HCT116 (cell line): ENCODE data around the gene MECP2.

Source experiments
- POLR2A ChIP-seq: IDR thresholded peaks from 2 replicates; pipeline ENCODE4 v1.7.0; 2011; ENCODE audit warnings: borderline replicate concordance; ENCODE audit not compliant: insufficient read depth, insufficient read length; ENCODE audit errors: extremely low read depth
- POLR2AphosphoS5 ChIP-seq: IDR thresholded peaks from 2 replicates; pipeline ENCODE4 v1.6.1; 2011; ENCODE audit warnings: mild to moderate bottlenecking, low read depth, low read length, moderate library complexity
- SP1 ChIP-seq: IDR thresholded peaks from 2 replicates; pipeline ENCODE4 v1.6.1; 2012; ENCODE audit warnings: low read depth
- TCF7L2 ChIP-seq: IDR thresholded peaks from 2 replicates; pipeline ENCODE4 v1.7.0; 2011; ENCODE audit warnings: borderline replicate concordance, inconsistent platforms; ENCODE audit not compliant: insufficient read depth, insufficient read length; ENCODE audit errors: extremely low read depth
- TF ChIP-seq, protein P1 (sequence below), 3 experiments: fragments of 200-600 bp in 1 of 3; sonication (generic) in 1 of 3; IDR thresholded peaks in 2 of 3; conservative IDR thresholded peaks in 1 of 3; 2 replicates each; pipeline ENCODE4 v1.5.1; 2012 to 2017; ENCODE audit warnings: low read depth in 2 of 3, low read length in 2 of 3, antibody characterized with exemption in 1 of 3, borderline replicate concordance in 1 of 3, control low read depth in 1 of 3, mild to moderate bottlenecking in 1 of 3, mixed read lengths in 1 of 3, mixed run types in 1 of 3, moderate library complexity in 1 of 3; ENCODE audit not compliant: insufficient read depth in 1 of 3
- TF ChIP-seq, protein P2 (sequence below): IDR thresholded peaks from 2 replicates; pipeline ENCODE4 v1.6.1; 2012

DNA sequence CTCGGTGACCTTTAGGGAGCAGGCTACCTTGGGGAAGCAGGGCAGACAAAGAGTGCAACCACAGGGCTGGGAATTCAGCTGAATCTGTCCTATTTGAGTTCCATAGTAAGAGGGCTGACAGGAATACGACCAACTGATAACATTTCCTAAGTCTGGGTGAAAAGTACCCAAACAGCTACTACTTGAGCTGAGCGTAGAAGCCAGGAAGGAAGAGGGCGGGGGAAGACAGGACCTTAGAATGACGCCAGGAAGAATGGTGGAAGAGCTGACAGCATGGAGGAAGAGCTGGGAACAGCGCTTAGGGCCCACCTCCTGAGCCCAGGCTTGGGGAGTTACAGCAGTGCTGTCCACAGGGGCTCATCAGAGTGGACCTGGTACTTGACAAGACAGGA is 14.4 kb downstream of the MECP2 start:
- TF ChIP-seq POLR2AphosphoS5 (no peak), TCF7L2 (no peak), POLR2A (no peak), SP1 (no peak)
- TF ChIP-seq, protein P1, sequence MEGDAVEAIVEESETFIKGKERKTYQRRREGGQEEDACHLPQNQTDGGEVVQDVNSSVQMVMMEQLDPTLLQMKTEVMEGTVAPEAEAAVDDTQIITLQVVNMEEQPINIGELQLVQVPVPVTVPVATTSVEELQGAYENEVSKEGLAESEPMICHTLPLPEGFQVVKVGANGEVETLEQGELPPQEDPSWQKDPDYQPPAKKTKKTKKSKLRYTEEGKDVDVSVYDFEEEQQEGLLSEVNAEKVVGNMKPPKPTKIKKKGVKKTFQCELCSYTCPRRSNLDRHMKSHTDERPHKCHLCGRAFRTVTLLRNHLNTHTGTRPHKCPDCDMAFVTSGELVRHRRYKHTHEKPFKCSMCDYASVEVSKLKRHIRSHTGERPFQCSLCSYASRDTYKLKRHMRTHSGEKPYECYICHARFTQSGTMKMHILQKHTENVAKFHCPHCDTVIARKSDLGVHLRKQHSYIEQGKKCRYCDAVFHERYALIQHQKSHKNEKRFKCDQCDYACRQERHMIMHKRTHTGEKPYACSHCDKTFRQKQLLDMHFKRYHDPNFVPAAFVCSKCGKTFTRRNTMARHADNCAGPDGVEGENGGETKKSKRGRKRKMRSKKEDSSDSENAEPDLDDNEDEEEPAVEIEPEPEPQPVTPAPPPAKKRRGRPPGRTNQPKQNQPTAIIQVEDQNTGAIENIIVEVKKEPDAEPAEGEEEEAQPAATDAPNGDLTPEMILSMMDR (IDR thresholded peaks at IDR 0.05 in 2 of 3, conservative IDR thresholded peaks at IDR 0.05 in 1 of 3; ENCODE audit: borderline replicate concordance in 1 of 3, insufficient read depth in 1 of 3, low read depth in 2 of 3, low read length in 2 of 3), result no peak
- TF ChIP-seq, protein P2, sequence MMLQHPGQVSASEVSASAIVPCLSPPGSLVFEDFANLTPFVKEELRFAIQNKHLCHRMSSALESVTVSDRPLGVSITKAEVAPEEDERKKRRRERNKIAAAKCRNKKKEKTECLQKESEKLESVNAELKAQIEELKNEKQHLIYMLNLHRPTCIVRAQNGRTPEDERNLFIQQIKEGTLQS, result no peak
